HS-5 (cell line): ENCODE results near the gene PLA2G4C.

Source experiments
- DNase-seq: peaks from one replicate; pipeline ENCODE4 v3.0.0-alpha.2; 2012; ENCODE audit warnings: low read depth

PLA2G4C gene

GRCh38 chr19:48053856-48054255 lies 56.8 kb downstream of the PLA2G4C start:
- no peak for DNase-seq

- no peak for DNase-seq
Measured at GRCh38 chr19:48053076-48053475, 57.5 kb downstream of the PLA2G4C start.

GRCh38 chr19:48051335-48052033 lies 59.1 kb downstream of the PLA2G4C start:
- no peak for DNase-seq

GRCh38 chr19:48044561-48044960 lies 66.1 kb downstream of the PLA2G4C start:
- DNase-seq, result no peak

GRCh38 chr19:48043675-48044258 lies 66.8 kb downstream of the PLA2G4C start, which contains the start of gene CABP5:
TSS of gene CABP5 (minus strand) at chr19:48044079. CDS start at chr19:48043922, 157 bp downstream.
- no peak for DNase-seq

GRCh38 chr19:48041877-48042580 lies 68.6 kb downstream of the PLA2G4C start:
- no peak for DNase-seq

- no peak for DNase-seq
Measured at GRCh38 chr19:48036765-48037164, 73.9 kb downstream of the PLA2G4C start.

- no peak for DNase-seq
Measured at GRCh38 chr19:48033604-48034003, 77.0 kb downstream of the PLA2G4C start.

- DNase-seq, result no peak
Measured at GRCh38 chr19:48030073-48030472, 80.5 kb downstream of the PLA2G4C start.

GRCh38 chr19:48029431-48029830 lies 81.2 kb downstream of the PLA2G4C start:
- DNase-seq, result no peak

GRCh38 chr19:48025480-48025879 lies 85.1 kb downstream of the PLA2G4C start:
- no peak for DNase-seq

GRCh38 chr19:48023518-48023917 lies 87.1 kb downstream of the PLA2G4C start:
- DNase-seq, result no peak

- DNase-seq, result no peak
Measured at GRCh38 chr19:48023011-48023410, 87.6 kb downstream of the PLA2G4C start.

- no peak for DNase-seq
Measured at GRCh38 chr19:48020686-48021085, 89.9 kb downstream of the PLA2G4C start.

GRCh38 chr19:48010932-48011758 lies 99.5 kb downstream of the PLA2G4C start:
- no peak for DNase-seq

- DNase-seq, result no peak
Measured at GRCh38 chr19:48006762-48007161, 103.9 kb downstream of the PLA2G4C start.

- no peak for DNase-seq
Measured at GRCh38 chr19:48004236-48004635, 106.4 kb downstream of the PLA2G4C start.

- no peak for DNase-seq
Measured at GRCh38 chr19:48000846-48001245, 109.8 kb downstream of the PLA2G4C start.

GRCh38 chr19:47998800-47999199 lies 111.8 kb downstream of the PLA2G4C start:
- DNase-seq, result no peak
